Urinary bladder (tissue), 4 donors: ENCODE data around the gene RIC3. TPM values are rescaled to one million over a fixed set of nuclear protein-coding genes. Genes with fewer than 3 reads are reported as not detected.

Source experiments
- DNase-seq: peaks from one replicate; pipeline ENCODE4 v3.0.0-alpha.2; 2015; ENCODE audit errors: extremely low spot score
- H3K27ac ChIP-seq: one replicate; pipeline ENCODE4 v1.5.1; 2013; ENCODE audit warnings: low read depth, mild to moderate bottlenecking, moderate library complexity
- H3K36me3 ChIP-seq: one replicate; pipeline ENCODE4 v1.6.1; 2013; ENCODE audit warnings: mild to moderate bottlenecking, moderate library complexity; ENCODE audit not compliant: insufficient read depth
- H3K4me1 ChIP-seq: one replicate; pipeline ENCODE4 v1.6.1; 2013; ENCODE audit warnings: mild to moderate bottlenecking, moderate library complexity; ENCODE audit not compliant: insufficient read depth
- H3K4me3 ChIP-seq: one replicate; pipeline ENCODE4 v1.5.1; 2013; ENCODE audit warnings: low read depth, low read length
- WGBS: extraction: QIAGEN DNeasy Blood & Tissue Kit; methylation state at CpG from one replicate; pipeline ENCODE4 v1.1.7; 2013; 5-methylcytosine and 5-hydroxymethylcytosine counted together
- polyA plus RNA-seq: library from polyadenylated mRNA; stranded (reverse); fragments of 200-250 nt; gene quantifications from one replicate; pipeline ENCODE4 v1.2.3, GENCODE V29; 2013
- total RNA-seq: library from RNA; depleted of rRNA; stranded (reverse); fragments of >200 nt; gene quantifications from one replicate; pipeline ENCODE4 v1.2.3, GENCODE V29; 2014
- donor health status: healthy with polysubstance abuse.
- donor health status: healthy.

The RIC3 gene
- 7.2 TPM for total RNA-seq
- 8.8 TPM for polyA plus RNA-seq

- Histone ChIP-seq H3K36me3 (peaks cover 1% of the 10 kb centered on the region), H3K27ac (no peak within 1 kb of the TSS), H3K4me1 (peaks cover 1% of the 10 kb centered on the region), H3K4me3 (peak within 1 kb of the TSS; percentile 55)
- no peak for DNase-seq
- WGBS, result 1% methylated on average over 62 of the region's 62 CpGs
Measured at GRCh38 chr11:8168485-8169257, at the start of gene RIC3. RIC3 (minus strand) TSS chr11:8169025; CDS start chr11:8168989, 36 bp downstream.

- 80% methylated on average over 4 of the region's 4 CpGs for WGBS
- DNase-seq, result no peak
- H3K27ac ChIP-seq, result no peak overlapping the region
- H3K36me3 ChIP-seq, result no peaks in the 10 kb centered on the region
- H3K4me3 ChIP-seq, result no peak overlapping the region
- H3K4me1 ChIP-seq, result no peaks in the 10 kb centered on the region
Measured at GRCh38 chr11:8218409-8218808, 49.6 kb upstream of the RIC3 start.

- H3K4me3 ChIP-seq, result no peak overlapping the region
- H3K36me3 ChIP-seq, result no peaks in the 10 kb centered on the region
- no peaks in the 10 kb centered on the region for H3K4me1 ChIP-seq
- WGBS, result 83% methylated on average over 11 of the region's 11 CpGs
- H3K27ac ChIP-seq, result no peak overlapping the region
- DNase-seq, result no peak
Measured at GRCh38 chr11:8217926-8218325, 49.1 kb upstream of the RIC3 start.

- H3K4me3 ChIP-seq, result no peak overlapping the region
- no peak overlapping the region for H3K27ac ChIP-seq
- DNase-seq, result no peak
- H3K36me3 ChIP-seq, result no peaks in the 10 kb centered on the region
- H3K4me1 ChIP-seq, result no peaks in the 10 kb centered on the region
- 68% methylated on average over 4 of the region's 4 CpGs for WGBS
Measured at GRCh38 chr11:8217136-8217535, 48.3 kb upstream of the RIC3 start.

- H3K4me3 ChIP-seq, result no peak overlapping the region
- DNase-seq, result no peak
- WGBS, result 87% methylated on average over 4 of the region's 4 CpGs
- no peaks in the 10 kb centered on the region for H3K4me1 ChIP-seq
- no peak overlapping the region for H3K27ac ChIP-seq
- no peaks in the 10 kb centered on the region for H3K36me3 ChIP-seq
Measured at GRCh38 chr11:8213376-8213775, 44.6 kb upstream of the RIC3 start.

GRCh38 chr11:8209208-8209807 lies 40.5 kb upstream of the RIC3 start:
- WGBS, result 60% methylated on average over 4 of the region's 4 CpGs
- H3K4me1 ChIP-seq, result no peaks in the 10 kb centered on the region
- H3K4me3 ChIP-seq, result no peak overlapping the region
- no peaks in the 10 kb centered on the region for H3K36me3 ChIP-seq
- no peak for DNase-seq
- no peak overlapping the region for H3K27ac ChIP-seq

GRCh38 chr11:8207080-8208000 lies 38.5 kb upstream of the RIC3 start:
- 37% methylated on average over 20 of the region's 20 CpGs for WGBS
- H3K27ac ChIP-seq, result no peak overlapping the region

GRCh38 chr11:8206251-8207079 lies 37.6 kb upstream of the RIC3 start:
- H3K4me1 ChIP-seq, result no peaks in the 10 kb centered on the region
- 55% methylated on average over 31 of the region's 31 CpGs for WGBS
- no peak overlapping the region for H3K4me3 ChIP-seq
- no peaks in the 10 kb centered on the region for H3K36me3 ChIP-seq
- no peak overlapping the region for H3K27ac ChIP-seq
- no peak for DNase-seq

More at GRCh38 chr11:8207080-8208000, 38.5 kb upstream of the RIC3 start:
- Histone ChIP-seq H3K4me1 (no peaks in the 10 kb centered on the region), H3K4me3 (no peak overlapping the region), H3K36me3 (no peaks in the 10 kb centered on the region)
- no peak for DNase-seq

GRCh38 chr11:8205566-8205965 lies 36.7 kb upstream of the RIC3 start:
- 92% methylated on average over 8 of the region's 8 CpGs for WGBS
- no peak for DNase-seq
- H3K4me1 ChIP-seq, result no peaks in the 10 kb centered on the region
- no peak overlapping the region for H3K27ac ChIP-seq
- no peaks in the 10 kb centered on the region for H3K36me3 ChIP-seq
- H3K4me3 ChIP-seq, result no peak overlapping the region

- H3K27ac ChIP-seq, result no peak overlapping the region
- no peaks in the 10 kb centered on the region for H3K36me3 ChIP-seq
- WGBS, result 62% methylated on average over 5 of the region's 5 CpGs
- H3K4me1 ChIP-seq, result no peaks in the 10 kb centered on the region
- DNase-seq, result no peak
- H3K4me3 ChIP-seq, result no peak overlapping the region
Measured at GRCh38 chr11:8204596-8204995, 35.8 kb upstream of the RIC3 start.

GRCh38 chr11:8204025-8204424 lies 35.2 kb upstream of the RIC3 start:
- Histone ChIP-seq H3K4me1 (no peaks in the 10 kb centered on the region), H3K36me3 (no peaks in the 10 kb centered on the region), H3K4me3 (no peak overlapping the region), H3K27ac (no peak overlapping the region)
- no peak for DNase-seq
- 73% methylated on average over 5 of the region's 5 CpGs for WGBS

- no peak for DNase-seq
- Histone ChIP-seq H3K4me1 (no peaks in the 10 kb centered on the region), H3K4me3 (no peak overlapping the region), H3K36me3 (no peaks in the 10 kb centered on the region), H3K27ac (no peak overlapping the region)
- 81% methylated on average over 2 of the region's 2 CpGs for WGBS
Measured at GRCh38 chr11:8203414-8203715, 34.5 kb upstream of the RIC3 start.
